Stimulated activated memory B cell treated with anti-CD40 and anti-IgM and Interleukin-4, amounts not matched to agents 10 μg/mL and 1 μg/mL and 100 μg/mL, for 72 hours (primary cell): Measurements from ENCODE around the gene MYO5B.

ENCODE experiments used
- ATAC-seq: fragments of 150-1000 bp; cut with Tn5 transposase; 2 replicates; pipeline ENCODE4 v1.10.0; 2021
- H3K27ac Mint-ChIP-seq: one replicate; pipeline ENCODE4 v1.8.0; 2022; ENCODE audit warnings: mild to moderate bottlenecking, mixed read lengths
- H3K27me3 Mint-ChIP-seq: one replicate; pipeline ENCODE4 v1.8.0; 2022; ENCODE audit warnings: mixed read lengths
- H3K36me3 Mint-ChIP-seq: one replicate; pipeline ENCODE4 v1.8.0; 2022; ENCODE audit warnings: mixed read lengths
- H3K4me1 Mint-ChIP-seq: one replicate; pipeline ENCODE4 v1.8.0; 2022; ENCODE audit warnings: mixed read lengths
- H3K4me3 Mint-ChIP-seq: one replicate; pipeline ENCODE4 v1.8.0; 2022; ENCODE audit warnings: mild to moderate bottlenecking, moderate library complexity, mixed read lengths
- H3K9me3 Mint-ChIP-seq: one replicate; pipeline ENCODE4 v1.8.0; 2022; ENCODE audit warnings: mixed read lengths

Gene MYO5B

DNA sequence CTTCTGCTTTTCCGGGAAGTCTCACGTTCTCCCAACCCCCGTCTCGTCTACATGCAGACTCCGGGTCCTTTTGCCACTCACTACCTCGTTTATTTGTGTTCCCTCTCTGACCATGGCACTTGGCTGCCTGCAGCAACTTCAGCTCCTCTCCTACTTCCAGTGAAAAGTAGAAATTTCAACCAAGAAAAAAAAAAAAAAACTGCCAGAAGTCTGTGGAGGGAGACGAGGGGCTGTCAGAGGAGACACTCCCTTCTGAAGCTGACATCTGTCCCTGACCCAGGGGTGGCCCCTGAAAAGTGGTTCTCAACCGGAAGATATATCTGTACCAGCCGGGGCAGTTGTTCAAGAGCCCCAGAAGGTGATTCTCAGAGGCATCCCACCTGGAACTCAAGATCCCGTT, 742 bp upstream of the MYO5B start:
- H3K36me3 Mint-ChIP-seq = peaks cover under 1% of the 10 kb centered on the region
- ATAC-seq = no peak
- H3K27me3 Mint-ChIP-seq = peaks cover 56% of the 10 kb centered on the region
- peak overlapping the region; percentile 69 for H3K4me3 Mint-ChIP-seq
- H3K27ac Mint-ChIP-seq = no peak overlapping the region
- peaks cover 20% of the 10 kb centered on the region for H3K4me1 Mint-ChIP-seq
- peaks cover 5% of the 10 kb centered on the region for H3K9me3 Mint-ChIP-seq

DNA sequence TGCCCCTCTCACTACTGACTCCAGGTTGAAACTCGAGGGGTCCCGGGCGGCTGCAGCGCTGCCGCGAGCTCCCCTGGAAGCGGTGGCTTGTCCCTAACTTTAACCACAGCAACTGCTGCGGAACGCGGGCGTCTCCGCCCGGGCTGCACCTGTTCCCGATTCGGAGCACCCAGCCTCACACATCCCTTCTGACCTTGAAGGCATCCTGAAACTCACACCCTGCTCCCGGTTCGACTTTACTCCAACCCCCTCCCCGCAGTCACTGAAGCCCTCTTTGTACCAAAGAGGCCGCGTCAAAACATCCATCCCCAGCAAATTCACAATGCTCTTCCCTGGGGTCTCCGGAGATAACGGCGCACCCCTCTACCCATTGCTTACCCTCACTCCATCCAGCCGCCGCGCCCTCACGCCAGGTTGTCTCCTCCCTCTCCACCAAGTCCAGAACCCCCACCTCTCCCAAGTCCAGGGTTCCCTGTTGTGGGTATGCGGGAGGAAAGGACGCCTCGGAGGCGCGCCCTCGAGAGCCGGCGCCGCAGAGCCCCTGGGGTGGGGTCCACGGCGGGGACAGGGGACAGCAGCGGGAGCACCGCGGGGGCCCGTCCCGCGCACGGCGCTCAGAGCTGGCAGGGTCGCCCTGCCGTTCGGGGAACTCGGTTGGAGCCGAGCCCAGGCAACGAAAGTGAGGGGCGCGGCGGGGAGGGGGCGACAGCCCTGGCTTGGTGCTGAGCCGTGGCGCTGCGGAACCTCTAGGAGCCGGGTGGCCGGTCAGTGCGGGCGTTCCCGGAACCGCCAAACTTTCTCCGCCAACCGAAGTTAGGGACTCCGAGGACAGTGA, 934 bp downstream of the MYO5B start:
- no peak for ATAC-seq

DNA sequence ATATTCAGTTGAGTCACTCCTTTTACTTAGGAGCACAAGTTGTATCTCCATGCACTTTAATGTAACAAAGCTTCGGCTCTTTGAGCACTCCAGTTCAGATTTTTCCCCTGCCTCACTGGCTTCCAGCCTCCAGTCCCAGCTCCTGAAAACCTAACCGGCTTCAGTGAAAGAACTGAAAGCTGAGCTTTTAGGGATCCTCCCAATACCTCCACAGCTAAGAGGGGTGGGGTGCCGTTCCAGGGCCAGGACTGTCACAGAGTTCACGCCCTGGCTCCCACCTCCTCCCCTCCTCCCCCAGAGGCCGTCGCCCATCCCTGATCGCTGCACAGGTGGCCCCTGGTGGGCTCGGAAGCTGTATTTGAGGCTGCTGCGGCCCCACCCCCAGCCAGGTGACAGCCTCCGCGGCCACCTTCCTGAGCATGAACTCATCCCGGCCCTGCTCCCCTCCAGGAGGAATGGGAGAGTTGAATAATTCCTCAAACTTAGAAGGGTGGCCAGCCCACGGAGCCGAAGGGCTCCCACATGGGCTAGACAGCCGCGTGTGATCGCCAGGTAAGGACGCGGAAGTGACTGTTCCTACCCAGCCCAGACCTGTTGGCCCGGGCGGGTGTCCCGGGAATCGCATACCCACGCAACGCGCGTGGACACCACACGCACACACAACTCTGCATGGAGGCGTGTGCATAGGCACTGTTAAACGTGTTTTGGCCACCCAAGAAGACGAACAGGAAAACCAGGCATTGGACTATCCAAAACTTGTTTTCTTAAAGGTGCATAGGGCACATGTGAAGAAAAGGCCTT, 1.8 kb downstream of the MYO5B start:
- peaks cover 41% of the 10 kb centered on the region for H3K27me3 Mint-ChIP-seq
- no peaks in the 10 kb centered on the region for H3K36me3 Mint-ChIP-seq
- peak overlapping the region; percentile 37 for H3K4me3 Mint-ChIP-seq
- no peak for ATAC-seq
- H3K4me1 Mint-ChIP-seq = peaks cover 20% of the 10 kb centered on the region
- H3K27ac Mint-ChIP-seq = no peak overlapping the region
- no peaks in the 10 kb centered on the region for H3K9me3 Mint-ChIP-seq

More for the DNA sequence above, 934 bp downstream of the MYO5B start:
- Mint-ChIP-seq H3K36me3 (no peaks in the 10 kb centered on the region), H3K4me3 (peak overlapping the region; percentile 49), H3K4me1 (peaks cover 20% of the 10 kb centered on the region), H3K9me3 (no peaks in the 10 kb centered on the region), H3K27me3 (peaks cover 49% of the 10 kb centered on the region), H3K27ac (no peak overlapping the region)

DNA sequence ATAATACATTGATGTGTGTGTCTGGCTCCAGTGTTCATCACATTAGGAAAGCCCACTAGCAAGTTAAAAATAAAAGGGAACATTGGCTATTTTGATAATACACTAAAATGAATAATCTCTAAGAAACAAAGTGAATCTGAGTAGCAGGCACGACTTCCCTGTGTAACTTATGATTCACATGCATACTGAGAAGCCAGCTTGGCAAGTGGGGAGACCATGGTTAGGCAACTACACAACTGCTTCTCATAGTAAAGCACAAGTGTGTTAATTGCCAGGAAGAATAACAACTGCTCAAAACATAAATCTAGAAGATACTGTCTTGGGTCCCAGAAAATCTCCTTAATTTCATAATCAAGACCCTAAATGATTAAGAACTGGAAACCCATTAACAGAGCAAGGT, 4.0 kb downstream of the MYO5B start:
- peaks cover 20% of the 10 kb centered on the region for H3K4me1 Mint-ChIP-seq
- H3K27me3 Mint-ChIP-seq = peaks cover 20% of the 10 kb centered on the region
- no peak for ATAC-seq
- no peak overlapping the region for H3K4me3 Mint-ChIP-seq
- H3K27ac Mint-ChIP-seq = no peak overlapping the region
- no peaks in the 10 kb centered on the region for H3K36me3 Mint-ChIP-seq
- H3K9me3 Mint-ChIP-seq = no peaks in the 10 kb centered on the region

DNA sequence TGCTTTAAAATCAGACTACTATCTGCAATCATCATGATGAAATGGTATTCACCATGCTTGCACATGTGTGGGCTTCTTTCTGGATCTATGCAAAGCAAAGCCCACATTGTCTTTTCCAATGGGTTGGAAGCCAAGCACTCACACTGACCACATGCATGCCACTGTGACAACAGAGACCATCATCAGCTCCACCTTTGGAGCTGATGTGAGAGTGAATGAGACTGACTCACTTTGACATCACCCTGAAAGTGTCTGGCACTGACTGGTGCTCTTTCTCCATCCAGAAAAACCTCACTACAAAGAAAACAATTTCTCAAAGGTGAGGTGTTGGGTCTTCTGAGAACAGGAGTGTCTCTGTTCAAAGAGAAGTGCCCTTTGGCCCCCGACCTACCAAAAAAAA, 4.7 kb downstream of the MYO5B start:
- H3K4me3 Mint-ChIP-seq = no peak overlapping the region
- no peak overlapping the region for H3K27ac Mint-ChIP-seq
- H3K27me3 Mint-ChIP-seq = peaks cover 13% of the 10 kb centered on the region
- H3K36me3 Mint-ChIP-seq = no peaks in the 10 kb centered on the region
- H3K9me3 Mint-ChIP-seq = no peaks in the 10 kb centered on the region
- H3K4me1 Mint-ChIP-seq = peaks cover 13% of the 10 kb centered on the region
- ATAC-seq = no peak

DNA sequence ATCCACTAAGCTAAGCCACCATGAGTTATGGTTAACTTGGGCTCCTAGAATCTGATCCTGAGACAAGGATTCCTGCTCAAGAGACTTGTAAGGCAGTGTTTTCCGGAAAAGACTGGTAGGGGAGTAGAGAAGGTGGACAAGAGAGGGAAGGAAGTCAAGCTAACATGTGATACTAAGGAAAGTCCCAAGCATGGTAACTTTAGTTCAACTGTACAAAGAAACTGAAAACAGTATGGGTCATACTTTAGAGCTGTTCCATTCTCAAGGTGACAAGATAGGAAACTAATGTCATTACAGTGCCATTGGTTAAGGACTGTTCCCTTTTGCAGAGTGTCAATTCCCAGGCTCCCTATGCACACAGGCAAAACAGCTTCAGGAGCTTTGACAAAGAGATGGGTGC, 5.8 kb downstream of the MYO5B start:
- H3K36me3 Mint-ChIP-seq = no peaks in the 10 kb centered on the region
- no peak for ATAC-seq
- no peaks in the 10 kb centered on the region for H3K9me3 Mint-ChIP-seq
- H3K4me1 Mint-ChIP-seq = peaks cover 11% of the 10 kb centered on the region
- no peak overlapping the region for H3K27ac Mint-ChIP-seq
- H3K27me3 Mint-ChIP-seq = peaks cover 12% of the 10 kb centered on the region
- H3K4me3 Mint-ChIP-seq = no peak overlapping the region

DNA sequence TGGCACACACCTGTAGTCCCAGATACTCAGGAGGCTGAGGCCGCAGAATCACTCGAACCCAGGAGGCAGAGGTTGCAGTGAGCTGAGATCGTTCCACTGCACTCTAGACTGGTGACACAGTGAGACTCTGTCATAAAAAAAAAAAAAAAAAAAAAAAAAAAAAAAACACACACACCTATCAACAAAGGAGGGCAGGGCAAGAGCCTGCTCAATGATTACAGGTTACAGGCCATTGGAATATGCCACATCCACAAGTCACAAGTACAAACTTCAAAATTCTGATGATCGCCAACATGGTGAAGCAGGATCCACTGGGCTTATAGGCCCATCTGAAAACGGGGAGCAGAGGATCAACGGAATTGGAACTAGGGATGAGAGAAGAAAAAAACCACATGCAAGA, 6.3 kb downstream of the MYO5B start:
- H3K9me3 Mint-ChIP-seq = no peaks in the 10 kb centered on the region
- no peaks in the 10 kb centered on the region for H3K36me3 Mint-ChIP-seq
- ATAC-seq = no peak
- peaks cover 12% of the 10 kb centered on the region for H3K27me3 Mint-ChIP-seq
- no peak overlapping the region for H3K4me3 Mint-ChIP-seq
- H3K4me1 Mint-ChIP-seq = peaks cover 5% of the 10 kb centered on the region
- no peak overlapping the region for H3K27ac Mint-ChIP-seq

DNA sequence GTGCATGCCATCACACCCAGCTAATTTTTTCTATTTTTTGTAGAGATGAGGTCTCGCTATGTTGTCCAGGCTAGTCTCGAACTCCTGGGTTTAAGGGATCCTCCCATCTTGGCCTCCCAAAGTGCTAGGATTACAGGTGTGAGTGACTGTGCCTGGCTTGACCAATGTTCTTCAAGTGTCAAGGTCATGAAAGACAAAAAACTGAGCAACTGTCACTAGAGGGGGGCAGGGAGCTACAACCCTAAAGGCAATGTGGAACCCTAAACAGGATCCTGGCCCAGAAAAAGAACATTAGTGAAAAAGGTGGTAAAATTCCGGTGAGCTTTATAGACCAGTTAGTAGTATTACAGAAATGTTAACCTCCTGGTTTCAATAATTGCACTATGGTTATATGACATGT, 7.3 kb downstream of the MYO5B start:
- H3K4me3 Mint-ChIP-seq = no peak overlapping the region
- peaks cover 14% of the 10 kb centered on the region for H3K27me3 Mint-ChIP-seq
- no peaks in the 10 kb centered on the region for H3K9me3 Mint-ChIP-seq
- no peak overlapping the region for H3K27ac Mint-ChIP-seq
- no peak for ATAC-seq
- H3K36me3 Mint-ChIP-seq = no peaks in the 10 kb centered on the region
- H3K4me1 Mint-ChIP-seq = no peaks in the 10 kb centered on the region

DNA sequence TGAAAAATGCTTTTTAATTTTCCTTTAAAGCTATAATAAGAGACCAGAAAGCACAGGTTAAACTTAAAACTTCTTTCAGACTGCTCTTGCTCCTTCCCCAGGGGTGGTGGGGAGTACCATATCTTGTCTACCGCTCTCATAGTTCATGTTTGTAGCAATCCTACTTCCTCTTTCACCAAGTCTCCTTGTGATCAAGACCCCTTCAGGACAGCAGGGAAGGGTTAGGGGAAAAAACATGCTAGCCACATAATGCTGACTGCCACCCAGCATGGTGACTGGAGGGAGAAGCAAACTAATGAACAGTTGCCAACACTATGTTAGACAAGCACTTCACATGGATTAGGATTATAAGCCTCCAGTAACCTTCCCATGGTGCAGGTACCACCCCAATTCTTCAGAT, 8.6 kb downstream of the MYO5B start:
- no peak overlapping the region for H3K27ac Mint-ChIP-seq
- no peak overlapping the region for H3K4me3 Mint-ChIP-seq
- peaks cover 14% of the 10 kb centered on the region for H3K27me3 Mint-ChIP-seq
- no peaks in the 10 kb centered on the region for H3K4me1 Mint-ChIP-seq
- H3K9me3 Mint-ChIP-seq = no peaks in the 10 kb centered on the region
- H3K36me3 Mint-ChIP-seq = no peaks in the 10 kb centered on the region
- peak; percentile 54 for ATAC-seq

DNA sequence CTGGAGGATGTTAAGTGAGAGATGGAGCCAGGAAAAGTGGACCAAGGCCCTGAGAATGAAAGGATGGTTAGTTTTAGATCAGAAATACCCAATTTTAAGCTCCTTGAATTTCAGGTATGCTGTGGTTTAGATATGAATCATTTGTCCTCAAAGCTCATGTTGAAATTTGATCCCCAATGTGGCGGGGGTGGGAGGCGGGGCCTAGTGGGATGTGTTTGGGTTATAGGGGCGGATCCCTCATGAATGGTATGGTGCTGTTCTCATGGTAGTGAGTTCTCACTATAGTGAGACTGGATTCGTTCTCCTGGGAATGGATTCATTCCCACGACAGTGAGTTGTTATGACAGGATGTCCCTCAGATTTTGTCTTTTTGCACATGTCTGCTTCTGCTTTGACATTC, 11.4 kb downstream of the MYO5B start:
- Mint-ChIP-seq H3K4me3 (no peak overlapping the region), H3K27me3 (peaks cover 24% of the 10 kb centered on the region), H3K36me3 (no peaks in the 10 kb centered on the region), H3K4me1 (no peaks in the 10 kb centered on the region), H3K27ac (no peak overlapping the region), H3K9me3 (no peaks in the 10 kb centered on the region)
- no peak for ATAC-seq

DNA sequence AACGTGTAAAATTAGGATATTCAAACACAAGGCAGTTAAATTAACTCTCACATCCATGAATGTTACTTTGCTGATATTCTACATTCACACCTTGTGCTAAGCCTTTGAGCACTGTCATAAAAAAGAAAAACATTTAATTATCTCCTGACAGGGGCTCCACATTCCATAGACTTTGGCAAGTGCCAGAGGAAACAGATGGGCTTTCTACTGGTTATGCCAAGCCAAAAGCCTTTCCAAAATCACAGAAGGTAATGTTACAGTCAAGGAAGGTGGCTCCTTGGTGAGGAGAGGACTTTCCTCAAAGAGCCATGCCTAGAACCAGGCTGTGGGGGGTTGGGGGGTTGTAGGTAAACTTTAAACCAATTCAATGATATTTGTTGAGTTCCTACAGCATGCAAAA, 12.4 kb downstream of the MYO5B start:
- no peak overlapping the region for H3K27ac Mint-ChIP-seq
- H3K9me3 Mint-ChIP-seq = no peaks in the 10 kb centered on the region

DNA sequence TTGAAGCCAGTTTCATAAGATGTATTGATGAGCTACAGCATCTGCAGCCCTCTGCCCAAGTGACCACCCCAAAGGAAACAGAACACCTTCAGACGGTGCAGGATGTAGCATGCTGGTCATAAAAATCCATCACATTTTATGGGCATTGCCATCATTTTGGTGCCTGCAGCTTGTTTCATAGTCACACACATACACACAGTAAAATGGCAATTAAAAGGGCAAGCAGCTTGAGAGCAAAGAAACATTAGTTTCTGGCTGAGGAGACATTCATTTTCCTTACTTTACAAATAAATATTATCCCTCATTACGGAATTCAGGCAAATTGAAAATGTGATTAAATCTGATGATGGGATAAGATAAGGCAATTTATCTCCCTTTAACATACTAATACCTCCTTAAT, 13.4 kb downstream of the MYO5B start:
- Mint-ChIP-seq H3K27ac (no peak overlapping the region), H3K4me1 (no peaks in the 10 kb centered on the region), H3K36me3 (no peaks in the 10 kb centered on the region), H3K9me3 (no peaks in the 10 kb centered on the region), H3K27me3 (peaks cover 40% of the 10 kb centered on the region), H3K4me3 (no peak overlapping the region)
- no peak for ATAC-seq

More for the DNA sequence above, 12.4 kb downstream of the MYO5B start:
- Mint-ChIP-seq H3K27me3 (peaks cover 34% of the 10 kb centered on the region), H3K36me3 (no peaks in the 10 kb centered on the region), H3K4me1 (no peaks in the 10 kb centered on the region), H3K4me3 (no peak overlapping the region)
- ATAC-seq = no peak

DNA sequence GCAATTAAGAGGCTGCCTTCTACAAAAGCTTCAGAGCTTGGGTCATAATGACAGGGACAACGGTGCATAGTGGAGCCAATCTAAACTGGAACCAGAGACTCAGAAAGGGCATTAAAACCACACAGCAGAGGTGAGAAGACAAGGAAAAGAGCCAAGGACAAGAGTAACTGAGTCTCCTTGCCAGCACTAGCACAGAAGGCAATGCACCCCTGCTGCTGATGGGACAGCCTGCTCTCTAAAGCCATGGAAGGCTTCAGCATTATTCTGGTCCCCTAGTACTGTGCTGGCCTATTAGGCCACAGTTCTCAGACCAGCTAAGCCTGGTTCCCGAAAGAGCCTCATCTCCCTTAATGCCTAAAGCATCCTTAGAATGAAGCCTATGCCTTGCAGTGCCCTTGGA, 15.5 kb downstream of the MYO5B start:
- no peak overlapping the region for H3K27ac Mint-ChIP-seq
- no peaks in the 10 kb centered on the region for H3K4me1 Mint-ChIP-seq
- ATAC-seq = no peak
- H3K9me3 Mint-ChIP-seq = no peaks in the 10 kb centered on the region
- no peak overlapping the region for H3K4me3 Mint-ChIP-seq
- H3K27me3 Mint-ChIP-seq = peaks cover 40% of the 10 kb centered on the region
- no peaks in the 10 kb centered on the region for H3K36me3 Mint-ChIP-seq

DNA sequence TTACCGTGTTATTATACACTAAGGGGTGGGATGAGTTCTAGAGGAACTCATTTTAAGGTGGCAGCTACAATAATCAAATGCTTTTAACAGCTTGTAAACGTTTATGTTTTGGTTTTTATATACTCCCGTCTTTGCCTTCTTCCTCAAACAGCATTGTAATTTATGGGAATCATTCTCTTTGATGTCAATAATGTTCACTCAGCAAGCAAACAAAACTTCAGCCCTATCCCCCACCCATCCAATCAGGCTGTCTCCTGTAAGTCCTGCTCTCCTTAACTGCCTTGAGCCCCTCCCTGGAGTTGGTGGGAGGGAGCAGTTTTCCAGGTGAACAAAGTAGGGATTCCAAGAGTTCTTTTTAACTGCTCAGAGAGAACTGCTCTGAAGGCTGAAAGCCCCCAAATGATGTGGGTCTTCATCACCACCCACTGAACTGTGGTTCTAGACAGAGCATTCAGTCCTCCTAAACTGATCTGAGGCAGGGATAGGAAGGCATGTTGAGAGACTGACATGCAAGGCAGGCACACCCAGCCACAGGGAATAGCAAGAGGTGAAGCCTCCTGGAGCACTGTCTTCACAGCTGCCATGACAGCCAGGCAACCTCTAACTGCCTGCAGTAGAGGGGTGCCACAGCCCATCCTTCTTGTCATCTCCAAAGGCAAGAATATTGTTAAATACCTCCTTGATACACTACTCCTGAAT, 17.5 kb downstream of the MYO5B start:
- ATAC-seq = no peak
- H3K9me3 Mint-ChIP-seq = no peaks in the 10 kb centered on the region
- H3K4me3 Mint-ChIP-seq = no peak overlapping the region
- H3K27ac Mint-ChIP-seq = no peak overlapping the region
- peaks cover 34% of the 10 kb centered on the region for H3K27me3 Mint-ChIP-seq
- H3K36me3 Mint-ChIP-seq = no peaks in the 10 kb centered on the region
- no peaks in the 10 kb centered on the region for H3K4me1 Mint-ChIP-seq

DNA sequence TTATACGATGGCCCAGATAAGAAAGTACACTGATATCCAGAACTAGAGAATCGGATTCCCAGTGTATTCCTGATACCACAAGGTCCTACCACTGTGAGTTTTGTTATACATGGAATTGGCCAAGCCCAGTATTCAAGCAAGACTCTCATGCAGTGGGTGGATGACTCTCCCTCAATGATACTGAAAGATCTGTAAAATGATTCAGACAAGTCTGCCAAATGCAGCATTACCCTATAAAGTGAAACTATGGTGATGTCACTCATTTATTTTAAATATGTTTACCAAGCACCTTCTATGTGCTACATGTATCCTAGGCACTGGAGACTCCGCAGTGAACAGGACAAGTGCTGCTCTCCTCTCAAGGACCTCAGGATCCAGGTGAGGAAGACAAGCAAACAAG, 22.6 kb downstream of the MYO5B start:
- Mint-ChIP-seq H3K36me3 (no peaks in the 10 kb centered on the region), H3K27ac (no peak overlapping the region), H3K4me1 (no peaks in the 10 kb centered on the region), H3K27me3 (peaks cover 42% of the 10 kb centered on the region), H3K4me3 (no peak overlapping the region), H3K9me3 (no peaks in the 10 kb centered on the region)
- no peak for ATAC-seq
